DOHH2 (cell line): ENCODE data around the gene DUSP10.

Experiments used
- H3F3A ChIP-seq: fragments of 200-600 bp; sonication (generic), shearing (Covaris generic); 2 replicates; pipeline ENCODE4 v1.6.0; 2016; ENCODE audit warnings: antibody characterized with exemption, mild to moderate bottlenecking; ENCODE audit not compliant: control insufficient read depth, insufficient read depth
- H3K27ac ChIP-seq: fragments of 200-600 bp; sonication (generic); 2 replicates; pipeline ENCODE4 v1.5.1; 2014; ENCODE audit warnings: low read depth, mild to moderate bottlenecking, low read length, moderate library complexity
- H3K27me3 ChIP-seq: fragments of 200-600 bp; sonication (generic); 2 replicates; pipeline ENCODE4 v1.6.1; 2014; ENCODE audit warnings: mild to moderate bottlenecking, low read length, mixed read lengths; ENCODE audit not compliant: control insufficient read depth
- H3K36me3 ChIP-seq: fragments of 200-600 bp; sonication (generic); 2 replicates; pipeline ENCODE4 v1.6.1; 2014; ENCODE audit warnings: mild to moderate bottlenecking, low read length, moderate library complexity, mixed read lengths; ENCODE audit not compliant: control insufficient read depth
- H3K4me1 ChIP-seq: fragments of 200-600 bp; sonication (generic); 2 replicates; pipeline ENCODE4 v1.6.1; 2014; ENCODE audit warnings: mild to moderate bottlenecking, low read length, mixed read lengths; ENCODE audit not compliant: control insufficient read depth
- H3K4me2 ChIP-seq: fragments of 200-600 bp; sonication (generic); 2 replicates; pipeline ENCODE4 v1.6.0; 2014; ENCODE audit warnings: mild to moderate bottlenecking, low read length, moderate library complexity
- H3K4me3 ChIP-seq: fragments of 200-600 bp; sonication (generic); 2 replicates; pipeline ENCODE4 v1.5.1; 2014; ENCODE audit warnings: mild to moderate bottlenecking, low read length, mixed read lengths
- H3K79me2 ChIP-seq: fragments of 200-600 bp; sonication (generic); 2 replicates; pipeline ENCODE4 v1.6.1; 2014; ENCODE audit warnings: mild to moderate bottlenecking, low read length, mixed read lengths; ENCODE audit not compliant: control insufficient read depth
- H3K9me2 ChIP-seq: fragments of 200-600 bp; sonication (generic); replicated peaks from 2 replicates; pipeline ENCODE4 v1.6.1; 2014; ENCODE audit warnings: mild to moderate bottlenecking, low read length, mixed read lengths; ENCODE audit not compliant: control insufficient read depth
- H3K9me3 ChIP-seq: fragments of 200-600 bp; sonication (generic); 2 replicates; pipeline ENCODE4 v1.6.1; 2014; ENCODE audit warnings: antibody characterized with exemption, low read length, mixed read lengths; ENCODE audit not compliant: control insufficient read depth, insufficient read depth
- H4K20me1 ChIP-seq: fragments of 200-600 bp; sonication (generic); 2 replicates; pipeline ENCODE4 v1.6.0; 2014; ENCODE audit warnings: low read depth, mild to moderate bottlenecking, antibody characterized with exemption, low read length, moderate library complexity; ENCODE audit not compliant: control insufficient read depth, insufficient read depth
- EZH2phosphoT487 ChIP-seq: fragments of 200-600 bp; sonication (generic); IDR thresholded peaks from 2 replicates; pipeline ENCODE4 v1.6.1; 2017; ENCODE audit warnings: borderline replicate concordance, mild to moderate bottlenecking, antibody characterized with exemption, low read length, moderate library complexity, mixed read lengths
- TF ChIP-seq, protein P1 (sequence below): fragments of 200-600 bp; sonication (generic); IDR thresholded peaks from one replicate; pipeline ENCODE4 v1.5.1; 2014; ENCODE audit warnings: antibody characterized with exemption, mild to moderate bottlenecking, low read depth, low read length; ENCODE audit not compliant: poor library complexity, severe bottlenecking

The DUSP10 gene

DNA sequence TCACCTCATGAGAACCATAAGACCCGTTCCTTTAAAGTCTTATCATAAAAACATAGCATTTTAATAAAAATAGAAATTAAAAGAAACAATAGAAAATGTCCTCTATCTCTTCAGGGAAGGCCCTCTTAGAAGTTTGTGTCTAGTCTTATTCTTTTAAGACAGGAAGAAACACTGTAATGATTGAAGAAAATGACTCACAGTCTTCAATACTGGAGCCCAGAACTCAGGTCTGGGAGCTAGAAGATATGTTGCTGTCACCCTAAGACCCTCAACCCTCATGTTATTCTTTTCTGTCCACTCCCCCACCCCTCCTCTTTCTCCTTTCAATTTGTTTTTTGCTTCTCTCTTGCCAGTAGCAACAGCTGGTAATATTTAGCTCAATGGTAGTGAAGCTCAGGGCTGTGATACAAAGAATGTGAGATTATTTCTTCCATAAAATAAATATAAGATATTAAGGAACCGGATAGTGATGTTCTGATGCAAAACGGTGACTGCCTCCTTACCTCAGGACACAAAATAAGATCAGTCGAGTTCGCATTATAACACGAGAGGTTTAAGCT, 12.0 kb downstream of the DUSP10 start:
- Histone ChIP-seq H3K4me2 (no peak overlapping the region), H3K4me1 (peaks cover 28% of the 10 kb centered on the region), H3K79me2 (no peaks in the 10 kb centered on the region), H3K4me3 (no peak overlapping the region), H3K9me3 (no peaks in the 10 kb centered on the region), H3K27ac (no peak overlapping the region), H3K36me3 (no peaks in the 10 kb centered on the region), H3K9me2 (no peaks in the 10 kb centered on the region), H3K27me3 (no peaks in the 10 kb centered on the region), H4K20me1 (no peaks in the 10 kb centered on the region), H3F3A (no peaks in the 10 kb centered on the region)
- TF ChIP-seq, protein P1, sequence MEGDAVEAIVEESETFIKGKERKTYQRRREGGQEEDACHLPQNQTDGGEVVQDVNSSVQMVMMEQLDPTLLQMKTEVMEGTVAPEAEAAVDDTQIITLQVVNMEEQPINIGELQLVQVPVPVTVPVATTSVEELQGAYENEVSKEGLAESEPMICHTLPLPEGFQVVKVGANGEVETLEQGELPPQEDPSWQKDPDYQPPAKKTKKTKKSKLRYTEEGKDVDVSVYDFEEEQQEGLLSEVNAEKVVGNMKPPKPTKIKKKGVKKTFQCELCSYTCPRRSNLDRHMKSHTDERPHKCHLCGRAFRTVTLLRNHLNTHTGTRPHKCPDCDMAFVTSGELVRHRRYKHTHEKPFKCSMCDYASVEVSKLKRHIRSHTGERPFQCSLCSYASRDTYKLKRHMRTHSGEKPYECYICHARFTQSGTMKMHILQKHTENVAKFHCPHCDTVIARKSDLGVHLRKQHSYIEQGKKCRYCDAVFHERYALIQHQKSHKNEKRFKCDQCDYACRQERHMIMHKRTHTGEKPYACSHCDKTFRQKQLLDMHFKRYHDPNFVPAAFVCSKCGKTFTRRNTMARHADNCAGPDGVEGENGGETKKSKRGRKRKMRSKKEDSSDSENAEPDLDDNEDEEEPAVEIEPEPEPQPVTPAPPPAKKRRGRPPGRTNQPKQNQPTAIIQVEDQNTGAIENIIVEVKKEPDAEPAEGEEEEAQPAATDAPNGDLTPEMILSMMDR: no peak

DNA sequence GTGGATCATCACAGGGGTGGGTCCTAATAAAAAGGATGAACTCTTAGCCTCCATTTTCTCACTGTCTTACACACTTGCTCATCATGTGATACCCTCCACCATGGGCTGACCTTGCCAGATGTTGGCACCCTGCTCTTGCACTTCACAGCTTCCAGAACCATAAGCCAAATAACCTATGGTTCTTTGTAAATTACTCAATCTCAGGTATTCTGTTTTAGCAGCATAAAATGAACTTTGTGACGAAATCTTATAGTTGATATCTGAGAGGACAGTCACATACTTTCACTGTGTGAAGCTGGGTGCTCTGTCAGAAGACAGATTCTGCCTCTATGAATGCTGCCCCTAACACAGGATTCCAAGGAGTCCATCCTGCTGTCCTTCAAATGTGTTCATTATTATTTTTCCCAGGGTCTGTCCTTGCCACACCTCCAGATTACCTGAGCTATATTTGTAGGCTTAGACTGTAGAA, 13.8 kb downstream of the DUSP10 start:
- Histone ChIP-seq H3K36me3 (no peaks in the 10 kb centered on the region; the same call in 1 of the 2 replicates), H3K27ac (no peak overlapping the region), H3K4me1 (peaks cover 18% of the 10 kb centered on the region), H3K79me2 (no peaks in the 10 kb centered on the region), H3K4me2 (no peak overlapping the region), H3K9me3 (no peaks in the 10 kb centered on the region), H4K20me1 (no peaks in the 10 kb centered on the region), H3K27me3 (no peaks in the 10 kb centered on the region), H3K9me2 (no peaks in the 10 kb centered on the region), H3K4me3 (no peak overlapping the region), H3F3A (no peaks in the 10 kb centered on the region)
- TF ChIP-seq, protein P1: no peak
- TF ChIP-seq EZH2phosphoT487: no peak

DNA sequence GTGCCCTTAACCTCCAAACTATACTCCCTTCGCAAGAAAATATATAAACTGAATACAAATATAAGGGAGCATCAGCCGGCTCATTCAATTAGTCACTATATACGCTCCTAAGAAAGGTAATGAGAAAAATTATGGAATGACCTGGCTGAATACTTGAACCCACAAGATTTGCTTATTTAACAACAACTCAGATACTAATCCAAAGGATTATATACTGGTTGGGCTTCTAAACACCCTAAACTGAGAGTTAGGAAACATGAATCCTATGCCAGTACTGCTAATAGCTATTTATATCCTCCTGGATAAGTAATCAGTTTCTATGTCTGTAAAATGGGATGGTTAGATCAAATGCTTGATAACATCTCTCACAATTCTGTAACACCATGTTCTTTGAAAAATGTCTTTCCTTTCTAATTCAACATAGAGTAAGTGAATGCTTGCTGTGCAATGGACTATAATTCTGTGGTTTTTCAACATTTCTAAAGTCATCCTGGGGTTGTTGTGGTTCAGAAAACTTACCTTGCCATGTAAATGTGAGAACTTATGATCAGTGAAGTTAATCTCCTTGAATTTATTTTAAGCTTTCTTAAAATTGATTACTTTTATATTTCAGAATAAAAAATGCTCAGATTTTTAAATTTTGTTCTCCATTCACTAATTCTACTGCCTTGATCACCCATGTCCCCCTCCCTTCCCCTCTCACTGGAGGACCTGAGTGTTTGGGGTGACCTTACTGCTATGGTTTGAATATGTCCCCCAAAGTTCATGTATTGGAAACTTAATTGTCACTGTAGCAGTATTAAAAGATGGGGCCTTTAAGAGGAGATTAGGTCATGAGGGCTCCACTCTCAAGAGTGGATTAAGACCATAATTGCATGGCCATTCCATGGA, 14.5 kb downstream of the DUSP10 start:
- Histone ChIP-seq H3K27me3 (no peaks in the 10 kb centered on the region), H3K9me2 (no peaks in the 10 kb centered on the region), H3K4me1 (peaks cover 18% of the 10 kb centered on the region), H3K9me3 (no peaks in the 10 kb centered on the region), H3F3A (no peaks in the 10 kb centered on the region), H4K20me1 (no peaks in the 10 kb centered on the region), H3K79me2 (no peaks in the 10 kb centered on the region), H3K36me3 (no peaks in the 10 kb centered on the region; the same call in 1 of the 2 replicates), H3K27ac (no peak overlapping the region), H3K4me3 (no peak overlapping the region), H3K4me2 (no peak overlapping the region)
- TF ChIP-seq, protein P1: no peak
- no peak for TF ChIP-seq EZH2phosphoT487
